ENCODE measurements around the gene SETD3.

DNA sequence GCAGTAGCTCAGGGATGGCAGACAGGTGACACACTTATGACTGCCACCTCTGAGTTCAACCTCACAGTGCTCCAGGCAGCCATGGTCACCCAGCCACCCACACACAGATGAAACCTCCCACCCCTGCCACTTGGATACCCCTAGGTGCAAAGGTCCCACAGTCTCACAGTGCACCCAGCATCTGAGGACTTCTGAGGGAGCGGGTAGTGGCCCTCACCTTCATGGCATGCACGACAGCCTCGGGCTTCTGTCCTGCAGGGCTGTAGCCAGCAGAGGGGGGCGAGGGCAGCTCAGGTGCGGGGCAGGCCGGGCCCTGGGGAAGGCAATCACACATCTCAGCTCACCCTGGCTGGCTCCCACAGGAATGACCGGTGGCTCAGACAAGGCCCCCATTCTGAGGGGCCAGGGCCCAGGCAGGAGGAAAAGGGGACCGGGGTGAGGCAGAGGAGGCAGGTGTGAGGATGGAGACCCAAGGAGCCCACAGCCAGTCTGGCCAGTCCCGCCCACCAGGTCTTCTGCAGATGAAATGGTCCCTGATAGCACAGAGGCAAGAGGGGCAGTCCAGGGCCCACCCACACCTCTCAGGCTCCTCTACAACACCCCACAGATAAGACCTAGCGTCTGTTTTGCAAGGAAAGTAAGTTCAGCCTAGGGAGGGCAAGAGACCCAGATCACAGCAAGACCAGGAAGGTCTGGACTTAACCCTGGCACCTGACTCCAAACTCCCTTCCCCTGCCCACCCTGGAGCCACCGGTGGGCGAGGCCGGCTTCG is 36.4 kb upstream of the SETD3 start:
- TF ChIP-seq, protein P1, sequence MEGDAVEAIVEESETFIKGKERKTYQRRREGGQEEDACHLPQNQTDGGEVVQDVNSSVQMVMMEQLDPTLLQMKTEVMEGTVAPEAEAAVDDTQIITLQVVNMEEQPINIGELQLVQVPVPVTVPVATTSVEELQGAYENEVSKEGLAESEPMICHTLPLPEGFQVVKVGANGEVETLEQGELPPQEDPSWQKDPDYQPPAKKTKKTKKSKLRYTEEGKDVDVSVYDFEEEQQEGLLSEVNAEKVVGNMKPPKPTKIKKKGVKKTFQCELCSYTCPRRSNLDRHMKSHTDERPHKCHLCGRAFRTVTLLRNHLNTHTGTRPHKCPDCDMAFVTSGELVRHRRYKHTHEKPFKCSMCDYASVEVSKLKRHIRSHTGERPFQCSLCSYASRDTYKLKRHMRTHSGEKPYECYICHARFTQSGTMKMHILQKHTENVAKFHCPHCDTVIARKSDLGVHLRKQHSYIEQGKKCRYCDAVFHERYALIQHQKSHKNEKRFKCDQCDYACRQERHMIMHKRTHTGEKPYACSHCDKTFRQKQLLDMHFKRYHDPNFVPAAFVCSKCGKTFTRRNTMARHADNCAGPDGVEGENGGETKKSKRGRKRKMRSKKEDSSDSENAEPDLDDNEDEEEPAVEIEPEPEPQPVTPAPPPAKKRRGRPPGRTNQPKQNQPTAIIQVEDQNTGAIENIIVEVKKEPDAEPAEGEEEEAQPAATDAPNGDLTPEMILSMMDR (IDR thresholded peaks at IDR 0.05; ENCODE audit: low read length) = no peak
- TF ChIP-seq EZH2 (IDR thresholded peaks at IDR 0.05; ENCODE audit: borderline replicate concordance, low read length) = no peak

Measured in OCI-LY1 (cell line).